AG04449 (cell line): ENCODE data around the gene CNP.

ENCODE experiments used
- CTCF ChIA-PET: fragments of 350-600 bp; formaldehyde crosslinking; extraction: SDS; loops from one replicate; lab custom pipeline; 2021; ENCODE audit warnings: antibody characterized with exemption; lab: Yijun Ruan, JAX
- POLR2A ChIA-PET: fragments of 400-600, 350-600 bp; formaldehyde crosslinking; extraction: SDS; loops from one replicate; lab custom pipeline; 2020; ENCODE audit warnings: antibody characterized with exemption, inconsistent platforms; lab: Yijun Ruan, JAX
- DNase-seq: peaks from one replicate; pipeline ENCODE4 v3.0.0-alpha.2; 2010; ENCODE audit warnings: low read depth, low spot score
- H3K4me3 ChIP-seq: 2 replicates; pipeline ENCODE4 v1.5.1; 2011; ENCODE audit warnings: low read depth, mild to moderate bottlenecking, control low read depth, low read length
- CTCF ChIP-seq: IDR thresholded peaks from one replicate; pipeline ENCODE4 v1.5.1; 2011; ENCODE audit warnings: mild to moderate bottlenecking, moderate library complexity, low read length, control low read depth, inconsistent platforms; ENCODE audit not compliant: insufficient read depth; ENCODE audit errors: missing control alignments

Gene CNP

GRCh38 chr17:41962768-41963434, 3.7 kb upstream of the CNP start:
- CTCF ChIA-PET, result interaction anchor here (0.6 to 11.2 kb wide), 37 partner anchors 9 to 351 kb away, joined by 3 to 131 read pairs (median 4); partner anchors contain the start of genes ACLY, DHX58, DNAJC7 and HSPB9
- no peak overlapping the region for H3K4me3 ChIP-seq
- POLR2A ChIA-PET, result interaction anchor here (0.7 kb wide), 1 partner anchor 705 kb away, joined by 3 read pairs; no protein-coding TSS in a partner anchor
- peak; percentile 90 for TF ChIP-seq CTCF
- DNase-seq, result no peak

GRCh38 chr17:41965694-41966462, 717 bp upstream of the CNP start:
- TF ChIP-seq CTCF, result no peak
- H3K4me3 ChIP-seq, result peak overlapping the region; percentile 81
- ChIA-PET POLR2A (interaction anchor here (0.5 to 2.9 kb wide), 9 partner anchors 9 to 1109 kb away, joined by 3 to 15 read pairs (median 6); partner anchors contain the start of genes ACLY, DHX58 and DNAJC7), CTCF (interaction anchor here (1.0 to 11.2 kb wide), 12 partner anchors 9 to 169 kb away, joined by 3 to 131 read pairs (median 10); partner anchors contain the start of genes DHX58, DNAJC7, HSPB9 and KAT2A)
- DNase-seq, result no peak

GRCh38 chr17:41967141-41967920, 736 bp downstream of the CNP start:
- POLR2A ChIA-PET, result interaction anchor here (0.5 to 2.9 kb wide), 5 partner anchors 8 to 1320 kb away, joined by 4 to 15 read pairs (median 7); partner anchors contain the start of genes DHX58, DNAJC7 and SMARCE1
- no peak for DNase-seq
- H3K4me3 ChIP-seq, result peak overlapping the region; percentile 81
- CTCF ChIA-PET, result interaction anchor here (2.5 to 11.2 kb wide), 5 partner anchors 10 to 153 kb away, joined by 10 to 131 read pairs (median 46); partner anchors contain the start of genes DHX58, DNAJC7, HSPB9 and KAT2A
- no peak for TF ChIP-seq CTCF

GRCh38 chr17:41967921-41968578, 1.5 kb downstream of the CNP start:
- ChIA-PET POLR2A (interaction anchor here (1.1 to 2.9 kb wide), 3 partner anchors 45 to 50 kb away, joined by 3 to 15 read pairs (median 4); partner anchors contain the start of genes ACLY and DNAJC7), CTCF (interaction anchor here (1.3 to 11.2 kb wide), 5 partner anchors 8 to 152 kb away, joined by 3 to 131 read pairs (median 46); partner anchors contain the start of genes DHX58, DNAJC7, HSPB9 and KAT2A)
- DNase-seq, result no peak
- TF ChIP-seq CTCF, result no peak
- H3K4me3 ChIP-seq, result peak overlapping the region; percentile 81

- no peak overlapping the region for H3K4me3 ChIP-seq
- TF ChIP-seq CTCF, result no peak
- POLR2A ChIA-PET, result interaction anchor here (1.3 kb wide), 1 partner anchor 50 kb away, joined by 3 read pairs; the partner anchor contains the start of gene ACLY
- CTCF ChIA-PET, result interaction anchor here (1.1 to 2.5 kb wide), 3 partner anchors 9 to 133 kb away, joined by 3 to 10 read pairs (median 3); no protein-coding TSS in a partner anchor
- no peak for DNase-seq
These were observed 2.1 kb downstream of the CNP start for GRCh38 chr17:41968676-41969075.
